Thoracic aorta (tissue), 2 donors: ENCODE data around the gene SLC25A41. TPM values are rescaled to one million over a fixed set of nuclear protein-coding genes. Genes with fewer than 3 reads are reported as not detected.
"Not testable (repeated sequence)": the region's sequence is repeated elsewhere in the genome, so short reads cannot be mapped to it uniquely, and the experiment has no call there.

Experiments
- ATAC-seq: fragments of 150-250 bp; one replicate; pipeline ENCODE4 v1.8.0; 2017; ENCODE audit warnings: low read depth; ENCODE audit not compliant: insufficient number of reproducible peaks, low FRiP score
- DNase-seq: peaks from one replicate; pipeline ENCODE4 v3.0.0-alpha.2; 2020; ENCODE audit warnings: low spot score
- H3K27ac ChIP-seq, 2 donors: fragments of 200-600 bp; sonication (generic); 1 replicate in 1 of 2; 2 replicates in 1 of 2; pipeline ENCODE4 v1.5.1; 2016; ENCODE audit warnings: mild to moderate bottlenecking in 2 of 2, moderate library complexity in 2 of 2
- H3K27me3 ChIP-seq: fragments of 200-600 bp; sonication (generic); replicated peaks from 2 replicates; pipeline ENCODE4 v1.6.0; 2016; ENCODE audit warnings: mild to moderate bottlenecking; ENCODE audit not compliant: insufficient read depth
- H3K36me3 ChIP-seq: fragments of 200-600 bp; sonication (generic); one replicate; pipeline ENCODE4 v1.5.1; 2016
- H3K4me1 ChIP-seq, 2 donors: fragments of 200-600 bp; sonication (generic); 1 replicate in 1 of 2; 2 replicates in 1 of 2; pipeline versions ENCODE4 v1.5.1 to v1.6.0; 2016; ENCODE audit warnings: low read depth in 2 of 2, mild to moderate bottlenecking in 1 of 2; ENCODE audit not compliant: control insufficient read depth in 1 of 2
- H3K4me3 ChIP-seq: fragments of 200-600 bp; sonication (generic); 2 replicates; pipeline ENCODE4 v1.5.1; 2016; ENCODE audit warnings: mild to moderate bottlenecking
- H3K9me3 ChIP-seq: fragments of 200-600 bp; sonication (generic); 2 replicates; pipeline ENCODE4 v1.5.1; 2016
- total RNA-seq, 2 donors: library from RNA; depleted of rRNA; stranded (reverse); fragments of >200 nt; gene quantifications; one replicate each; pipeline versions ENCODE4 v1.1.0 to v1.2.3, GENCODE V29; 2016
- TF ChIP-seq, protein P1 (sequence below): fragments of 200-600 bp; sonication (generic); IDR thresholded peaks from one replicate; pipeline ENCODE4 v1.5.1; 2019; ENCODE audit warnings: antibody characterized with exemption

Gene SLC25A41
- total RNA-seq, 2 donors from 2014 or later = 0.71 TPM; not detected in 1

GRCh38 chr19:6402837-6403608 lies 30.5 kb downstream of the SLC25A41 start:
- TF ChIP-seq, protein P1, sequence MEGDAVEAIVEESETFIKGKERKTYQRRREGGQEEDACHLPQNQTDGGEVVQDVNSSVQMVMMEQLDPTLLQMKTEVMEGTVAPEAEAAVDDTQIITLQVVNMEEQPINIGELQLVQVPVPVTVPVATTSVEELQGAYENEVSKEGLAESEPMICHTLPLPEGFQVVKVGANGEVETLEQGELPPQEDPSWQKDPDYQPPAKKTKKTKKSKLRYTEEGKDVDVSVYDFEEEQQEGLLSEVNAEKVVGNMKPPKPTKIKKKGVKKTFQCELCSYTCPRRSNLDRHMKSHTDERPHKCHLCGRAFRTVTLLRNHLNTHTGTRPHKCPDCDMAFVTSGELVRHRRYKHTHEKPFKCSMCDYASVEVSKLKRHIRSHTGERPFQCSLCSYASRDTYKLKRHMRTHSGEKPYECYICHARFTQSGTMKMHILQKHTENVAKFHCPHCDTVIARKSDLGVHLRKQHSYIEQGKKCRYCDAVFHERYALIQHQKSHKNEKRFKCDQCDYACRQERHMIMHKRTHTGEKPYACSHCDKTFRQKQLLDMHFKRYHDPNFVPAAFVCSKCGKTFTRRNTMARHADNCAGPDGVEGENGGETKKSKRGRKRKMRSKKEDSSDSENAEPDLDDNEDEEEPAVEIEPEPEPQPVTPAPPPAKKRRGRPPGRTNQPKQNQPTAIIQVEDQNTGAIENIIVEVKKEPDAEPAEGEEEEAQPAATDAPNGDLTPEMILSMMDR = no peak
- H3K27me3 ChIP-seq = no peaks in the 10 kb centered on the region
- no peak overlapping the region for H3K4me3 ChIP-seq
- H3K4me1 ChIP-seq = no peaks in the 10 kb centered on the region
- ATAC-seq = no peak
- no peak overlapping the region for H3K27ac ChIP-seq
- no peak for DNase-seq
- H3K36me3 ChIP-seq = no peaks in the 10 kb centered on the region
- no peaks in the 10 kb centered on the region for H3K9me3 ChIP-seq

DNA sequence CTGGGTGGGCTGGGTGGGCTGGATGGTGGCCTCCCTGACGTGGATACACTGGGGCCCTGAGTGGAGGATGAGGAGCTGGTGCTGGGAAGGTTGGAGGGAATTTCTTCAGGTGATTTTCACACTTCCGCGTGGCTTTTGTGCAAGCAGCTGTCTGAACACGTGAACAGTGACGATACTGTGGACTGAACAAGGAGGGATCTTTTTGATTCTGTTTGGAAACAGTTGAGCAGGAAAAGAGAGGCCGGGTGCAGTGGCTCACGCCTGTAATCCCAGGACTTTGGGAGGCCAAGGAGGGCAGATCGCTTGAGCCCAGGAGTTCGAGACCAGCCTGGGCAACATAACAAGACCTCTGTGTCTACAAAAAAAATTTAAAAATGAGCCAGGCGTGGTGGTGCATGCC lies 31.5 kb downstream of the SLC25A41 start:
- Histone ChIP-seq H3K27me3 (no peaks in the 10 kb centered on the region), H3K36me3 (no peaks in the 10 kb centered on the region), H3K9me3 (no peaks in the 10 kb centered on the region), H3K4me1 (no peaks in the 10 kb centered on the region), H3K4me3 (no peak overlapping the region), H3K27ac (no peak overlapping the region)
- TF ChIP-seq, protein P1 = no peak
- DNase-seq = no peak
- ATAC-seq = no peak

DNA sequence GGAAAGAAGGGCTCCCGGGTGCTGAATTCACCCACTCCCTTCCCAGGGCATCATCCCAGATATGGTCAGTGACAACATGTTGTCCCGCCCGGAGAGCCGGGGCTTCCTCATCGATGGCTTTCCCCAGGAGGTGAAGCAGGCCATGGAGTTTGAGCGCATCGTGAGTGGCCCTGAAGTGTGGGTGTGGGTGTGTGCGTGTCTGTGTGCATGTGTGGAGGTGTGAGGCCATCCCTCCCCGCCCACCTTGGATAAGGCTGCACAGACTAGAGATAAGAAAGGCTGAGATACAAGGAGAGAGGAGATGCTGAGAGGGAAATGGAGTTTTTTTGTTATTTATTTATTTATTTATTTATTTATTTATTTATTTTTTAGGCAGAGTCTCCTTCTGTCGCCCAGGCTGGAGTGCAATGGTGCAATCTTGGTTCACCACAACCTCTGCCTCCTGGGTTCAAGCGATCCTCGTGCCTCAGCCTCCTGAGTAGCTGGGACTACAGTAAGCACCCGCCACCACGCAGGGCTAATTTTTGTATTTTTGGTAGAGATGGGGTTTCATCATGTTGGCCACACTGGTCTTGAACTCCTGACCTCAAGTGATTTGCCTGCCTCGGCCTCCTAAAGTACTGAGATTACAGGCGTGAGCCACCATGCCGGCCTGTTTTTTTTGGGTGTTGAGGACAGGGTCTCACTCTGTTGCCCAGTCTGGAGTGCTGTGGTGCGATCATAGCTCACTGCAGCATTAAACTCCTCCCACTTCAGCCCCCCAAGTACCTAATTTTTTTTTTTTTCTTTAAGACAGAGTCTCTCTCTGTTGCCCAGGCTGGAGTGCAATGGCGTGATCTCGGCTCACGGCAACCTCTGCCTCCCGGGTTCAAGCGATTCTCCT lies 33.3 kb downstream of the SLC25A41 start:
- H3K4me1 ChIP-seq, H3K27ac ChIP-seq, H3K36me3 ChIP-seq, ATAC-seq, H3K9me3 ChIP-seq, H3K27me3 ChIP-seq, DNase-seq, H3K4me3 ChIP-seq: not testable (repeated sequence)

GRCh38 chr19:6396305-6396704 lies 37.3 kb downstream of the SLC25A41 start:
- Histone ChIP-seq H3K4me1 (peaks cover 7 to 23% of the 10 kb centered on the region in 2 donors), H3K36me3 (no peaks in the 10 kb centered on the region), H3K9me3 (no peaks in the 10 kb centered on the region), H3K4me3 (no peak overlapping the region), H3K27ac (no peak overlapping the region), H3K27me3 (no peaks in the 10 kb centered on the region)
- DNase-seq (no peak), ATAC-seq (no peak)
- TF ChIP-seq, protein P1 = no peak

DNA sequence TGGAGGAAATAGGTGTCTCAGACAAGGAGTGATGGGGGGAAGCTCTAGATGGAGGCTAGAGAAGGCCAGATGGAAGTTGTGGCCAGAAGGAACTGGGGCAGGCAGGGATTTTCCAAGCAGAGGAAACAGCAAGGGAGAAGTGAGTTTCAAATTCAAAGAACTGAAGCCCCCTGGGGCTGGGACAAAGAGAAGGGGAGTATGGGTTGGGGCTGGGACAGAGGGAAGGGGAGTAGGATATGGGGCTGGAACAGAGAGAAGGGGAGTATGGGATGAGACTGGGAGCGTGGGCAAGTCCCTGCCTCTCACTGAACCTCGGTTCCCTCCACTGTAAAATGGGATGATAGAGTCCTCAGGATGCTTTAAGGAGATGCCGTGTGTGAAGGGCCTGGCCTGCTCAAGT lies 38.7 kb downstream of the SLC25A41 start:
- Histone ChIP-seq H3K4me1 (peaks cover 7 to 25% of the 10 kb centered on the region in 2 donors), H3K36me3 (no peaks in the 10 kb centered on the region), H3K27me3 (no peaks in the 10 kb centered on the region), H3K27ac (no peak overlapping the region), H3K4me3 (no peak overlapping the region), H3K9me3 (no peaks in the 10 kb centered on the region)
- TF ChIP-seq, protein P1 = no peak
- ATAC-seq = no peak
- DNase-seq = no peak
